Effector memory CD8-positive, alpha-beta T cell (primary cell): ENCODE data around the gene PTPRM.
A peak's percentile ranks its signal among the peaks of the same experiment; 100 is the strongest.

Source experiments
- ATAC-seq: fragments of 150-1000 bp; cut with Tn5 transposase; replicated peaks from 2 replicates; pipeline ENCODE4 v1.10.0; 2021; ENCODE audit warnings: mild to moderate bottlenecking, moderate library complexity
- DNase-seq, 3 experiments: peaks; one replicate each; pipeline ENCODE4 v3.0.0; 2021
- H3K27ac Mint-ChIP-seq, 2 donors: one replicate each; pipeline ENCODE4 v1.8.0; 2022; ENCODE audit warnings: mild to moderate bottlenecking in 2 of 2, mixed read lengths in 2 of 2, moderate library complexity in 2 of 2
- H3K27me3 Mint-ChIP-seq, 2 donors: one replicate each; pipeline ENCODE4 v1.8.0; 2022; ENCODE audit warnings: mixed read lengths in 2 of 2
- H3K36me3 Mint-ChIP-seq: one replicate; pipeline ENCODE4 v1.8.0; 2022; ENCODE audit warnings: mild to moderate bottlenecking, moderate library complexity, mixed read lengths; ENCODE audit not compliant: insufficient read depth
- H3K4me1 Mint-ChIP-seq, 2 donors: one replicate each; pipeline ENCODE4 v1.8.0; 2022; ENCODE audit warnings: low read depth in 2 of 2, mixed read lengths in 2 of 2
- H3K4me3 Mint-ChIP-seq, 2 donors: one replicate each; pipeline ENCODE4 v1.8.0; 2022; ENCODE audit warnings: mild to moderate bottlenecking in 2 of 2, mixed read lengths in 2 of 2, moderate library complexity in 2 of 2
- H3K9me3 Mint-ChIP-seq, 2 donors: one replicate each; pipeline ENCODE4 v1.8.0; 2022; ENCODE audit warnings: mixed read lengths in 2 of 2

PTPRM gene

DNA sequence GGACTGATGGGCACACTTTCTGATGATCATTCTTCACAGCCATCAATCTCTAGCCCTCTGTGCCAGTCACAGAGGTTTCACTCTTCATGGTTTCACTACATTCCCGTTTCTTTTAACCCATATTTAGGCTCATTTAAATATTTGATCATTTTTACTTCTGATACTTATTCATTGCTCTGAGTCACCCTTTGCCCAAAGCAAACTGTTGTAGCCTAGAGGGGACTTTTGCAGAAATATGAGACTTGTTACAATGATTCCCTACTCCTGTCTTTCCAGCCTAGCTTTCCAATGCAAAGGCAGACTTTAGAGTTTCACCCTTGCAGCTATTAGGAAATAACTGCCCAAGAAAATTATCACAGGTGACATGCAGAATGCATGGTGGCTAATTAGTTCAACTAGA is 444.2 kb downstream of the PTPRM start:
- H3K36me3 Mint-ChIP-seq: no peaks in the 10 kb centered on the region
- no peaks in the 10 kb centered on the region for H3K9me3 Mint-ChIP-seq
- H3K4me3 Mint-ChIP-seq: no peak overlapping the region
- peak overlapping the region in 1 of 2 donors; percentile 61 for H3K27ac Mint-ChIP-seq
- ATAC-seq (no peak), DNase-seq (no peak)
- peaks cover 4 to 8% of the 10 kb centered on the region in 2 donors for H3K4me1 Mint-ChIP-seq
- H3K27me3 Mint-ChIP-seq: no peaks in the 10 kb centered on the region

DNA sequence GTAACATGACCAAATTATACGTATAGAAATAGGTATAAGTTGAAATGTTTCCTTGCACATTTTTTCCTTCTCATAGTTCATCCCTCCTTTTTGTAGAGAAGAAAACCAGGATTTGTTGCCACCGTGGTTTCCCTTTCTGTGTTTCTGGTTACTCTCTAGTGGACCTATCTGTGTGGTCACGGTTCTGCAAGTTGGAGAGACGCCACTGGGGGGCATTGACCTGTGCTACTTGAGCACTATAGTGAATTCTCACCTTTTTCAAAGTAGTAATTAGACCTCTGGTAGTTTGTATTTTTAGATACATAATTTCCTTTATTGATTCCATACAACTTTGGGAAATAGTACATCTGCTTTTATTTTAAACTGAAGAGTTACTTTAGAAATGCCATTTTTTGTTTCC is 444.8 kb downstream of the PTPRM start:
- DNase-seq (no peak), ATAC-seq (no peak)
- peaks cover 4 to 8% of the 10 kb centered on the region in 2 donors for H3K4me1 Mint-ChIP-seq
- no peaks in the 10 kb centered on the region for H3K36me3 Mint-ChIP-seq
- H3K27ac Mint-ChIP-seq: no peak overlapping the region
- no peaks in the 10 kb centered on the region for H3K27me3 Mint-ChIP-seq
- H3K4me3 Mint-ChIP-seq: no peak overlapping the region
- H3K9me3 Mint-ChIP-seq: no peaks in the 10 kb centered on the region

DNA sequence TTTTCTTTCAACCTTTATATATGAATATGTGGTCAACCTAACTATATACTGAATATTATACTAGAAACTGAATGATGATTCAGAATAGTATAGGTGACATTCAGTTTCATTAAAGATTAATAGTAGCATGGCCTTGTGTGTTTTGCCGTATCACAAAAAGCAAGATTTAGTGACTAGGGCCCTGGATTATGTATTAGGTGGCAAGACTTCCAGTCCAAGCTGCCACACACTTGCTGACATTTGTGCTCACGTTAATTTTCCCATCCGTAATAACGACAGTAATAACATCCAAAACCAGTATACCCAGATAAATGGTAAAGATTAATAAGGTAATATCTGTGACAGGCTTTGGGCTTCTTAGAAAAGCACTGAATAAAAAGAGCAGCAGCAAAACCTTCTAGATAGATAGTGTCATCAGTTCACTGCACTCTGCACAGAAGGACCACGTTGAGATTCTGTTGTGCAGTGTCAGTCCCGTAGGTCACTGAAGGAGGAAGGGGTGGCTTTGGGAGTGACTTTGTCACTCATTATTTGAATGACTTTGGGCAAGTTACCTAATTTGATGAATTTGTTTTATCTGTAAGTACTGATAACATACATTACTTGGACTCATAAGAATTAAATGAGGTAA is 451.7 kb downstream of the PTPRM start:
- Mint-ChIP-seq H3K36me3 (no peaks in the 10 kb centered on the region), H3K4me3 (no peak overlapping the region), H3K9me3 (no peaks in the 10 kb centered on the region), H3K4me1 (peaks cover 6 to 8% of the 10 kb centered on the region in 2 donors), H3K27me3 (no peaks in the 10 kb centered on the region), H3K27ac (no peak overlapping the region)
- ATAC-seq (no peak), DNase-seq (no peak)

DNA sequence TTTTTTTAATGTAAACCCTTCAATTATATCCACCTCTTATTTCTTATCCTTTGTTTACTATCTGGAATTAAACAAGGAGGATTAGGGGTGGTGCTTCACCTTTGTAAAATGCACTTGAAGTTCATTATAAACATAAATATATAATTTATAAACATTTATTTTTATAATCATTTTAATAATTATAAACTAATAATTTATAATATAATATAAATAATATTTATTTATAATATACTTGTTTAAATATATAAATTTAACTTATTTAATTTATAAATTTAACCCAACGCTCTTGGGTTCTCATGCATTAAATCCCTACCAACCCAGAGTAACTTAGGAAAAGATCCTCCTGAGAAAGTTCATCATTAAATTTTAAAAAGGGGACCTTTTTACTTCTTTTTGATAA is 452.5 kb downstream of the PTPRM start:
- H3K4me3 Mint-ChIP-seq: no peak overlapping the region
- H3K36me3 Mint-ChIP-seq: no peaks in the 10 kb centered on the region

DNA sequence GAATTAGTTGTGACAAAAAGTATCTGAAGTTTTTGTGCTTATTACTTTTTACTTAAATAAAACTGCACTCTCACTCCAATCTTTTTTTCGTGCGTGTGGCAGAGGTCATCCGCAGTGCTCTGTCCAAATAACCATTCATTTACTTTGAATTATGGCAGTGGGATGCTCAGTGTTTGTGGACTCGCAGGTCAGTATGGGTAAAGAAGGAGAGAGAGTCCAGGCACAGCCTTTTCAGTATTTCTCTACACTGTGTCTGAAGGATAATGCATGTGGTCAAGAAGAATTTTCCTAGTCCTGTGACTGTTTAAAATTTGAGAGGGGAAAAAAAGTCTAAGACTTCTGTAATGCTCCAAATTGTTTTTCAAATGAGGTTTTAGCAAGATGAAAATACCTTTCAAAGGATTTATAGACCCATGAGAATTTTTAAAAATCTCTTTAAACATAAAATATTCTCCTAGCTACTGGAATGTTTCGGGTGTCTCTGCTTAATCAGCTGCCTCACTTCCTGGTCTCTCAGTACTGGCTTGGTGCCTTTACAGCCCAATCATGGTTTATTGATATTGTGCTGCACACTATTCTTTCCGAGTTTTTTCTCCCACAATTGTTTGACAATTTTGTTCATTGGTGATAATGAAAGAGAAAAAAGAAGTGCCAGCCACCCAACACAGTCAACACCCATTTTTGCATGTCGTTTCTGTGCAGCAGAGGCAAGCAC is 453.2 kb downstream of the PTPRM start:
- Mint-ChIP-seq H3K9me3 (no peaks in the 10 kb centered on the region), H3K4me1 (peaks cover 6 to 12% of the 10 kb centered on the region in 2 donors), H3K27ac (no peak overlapping the region), H3K4me3 (no peak overlapping the region), H3K27me3 (no peaks in the 10 kb centered on the region), H3K36me3 (no peaks in the 10 kb centered on the region)
- no peak for ATAC-seq
- DNase-seq: no peak

More for the DNA sequence above, 452.5 kb downstream of the PTPRM start:
- Mint-ChIP-seq H3K9me3 (no peaks in the 10 kb centered on the region), H3K27me3 (no peaks in the 10 kb centered on the region), H3K4me1 (peaks cover 6 to 12% of the 10 kb centered on the region in 2 donors), H3K27ac (no peak overlapping the region)
- no peak for ATAC-seq
- no peak for DNase-seq

DNA sequence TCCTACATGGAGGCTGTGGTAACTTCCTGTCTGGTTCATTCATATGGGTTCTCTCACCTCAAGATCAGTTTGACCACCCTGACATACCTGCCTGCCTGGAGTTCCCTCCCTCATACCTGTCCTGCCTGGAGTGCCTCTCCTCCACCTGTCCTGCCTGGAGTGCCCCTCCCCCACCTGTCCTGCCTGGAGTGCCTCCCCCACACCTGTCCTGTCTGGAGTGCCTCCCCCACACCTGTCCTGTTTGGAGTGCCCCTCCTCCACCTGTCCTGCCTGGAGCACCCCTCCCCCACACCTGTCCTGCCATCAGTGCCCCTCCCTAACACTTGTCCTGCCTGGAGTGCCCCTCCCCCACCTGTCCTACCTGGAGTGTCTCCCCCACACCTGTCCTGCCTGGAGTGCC is 461.9 kb downstream of the PTPRM start:
- no peak for ATAC-seq
- DNase-seq: no peak
- no peak overlapping the region for H3K4me3 Mint-ChIP-seq
- no peaks in the 10 kb centered on the region for H3K36me3 Mint-ChIP-seq
- peaks cover 0 to 2% of the 10 kb centered on the region in 2 donors for H3K4me1 Mint-ChIP-seq
- H3K27me3 Mint-ChIP-seq: no peaks in the 10 kb centered on the region
- no peak overlapping the region for H3K27ac Mint-ChIP-seq
- H3K9me3 Mint-ChIP-seq: peaks cover 3 to 10% of the 10 kb centered on the region in 2 donors

DNA sequence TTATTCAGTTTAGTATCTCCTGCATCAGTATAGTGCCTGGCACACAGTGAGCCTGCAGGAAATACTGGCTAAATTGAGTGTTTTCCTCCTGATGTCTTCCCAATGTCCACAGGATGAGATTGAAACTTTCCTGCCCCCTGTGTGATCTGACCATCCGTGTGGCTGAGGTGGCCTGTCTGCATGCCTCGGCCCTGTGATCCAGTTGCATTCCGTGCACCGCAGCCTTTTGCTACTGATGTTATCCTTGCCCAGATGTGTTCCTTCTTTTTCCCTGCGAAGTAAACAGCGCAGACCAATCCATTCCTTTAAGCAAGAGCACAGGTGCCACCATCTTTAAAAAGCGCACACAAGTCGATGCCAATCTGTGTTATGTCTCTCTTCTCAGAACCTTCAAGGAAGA is 462.6 kb downstream of the PTPRM start:
- no peak for ATAC-seq
- no peaks in the 10 kb centered on the region for H3K36me3 Mint-ChIP-seq
- no peak overlapping the region for H3K4me3 Mint-ChIP-seq
- H3K9me3 Mint-ChIP-seq: peaks cover 3 to 10% of the 10 kb centered on the region in 2 donors
- no peaks in the 10 kb centered on the region for H3K27me3 Mint-ChIP-seq
- DNase-seq: no peak
- no peaks in the 10 kb centered on the region for H3K4me1 Mint-ChIP-seq
- H3K27ac Mint-ChIP-seq: no peak overlapping the region

DNA sequence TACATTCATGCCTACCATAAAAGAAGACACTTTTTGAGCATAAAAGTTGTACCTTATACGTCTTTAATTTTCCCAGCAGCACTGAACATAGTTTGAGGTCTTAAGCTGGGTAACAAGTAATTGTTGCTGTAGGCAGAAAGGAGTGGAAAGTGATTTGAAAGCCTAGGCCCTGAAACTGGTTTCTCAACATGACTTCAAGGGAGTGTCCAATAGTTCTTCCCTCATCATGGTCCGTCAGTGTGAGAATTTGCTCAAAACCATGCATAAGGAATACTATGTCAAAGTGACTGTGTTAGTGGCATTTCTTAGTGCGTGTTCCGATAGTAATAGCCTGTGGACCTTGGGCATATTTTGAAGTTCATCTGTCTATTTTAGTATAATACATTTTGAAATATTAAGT is 463.1 kb downstream of the PTPRM start:
- Mint-ChIP-seq H3K4me1 (no peaks in the 10 kb centered on the region), H3K9me3 (peaks cover 3 to 10% of the 10 kb centered on the region in 2 donors), H3K27me3 (no peaks in the 10 kb centered on the region), H3K36me3 (no peaks in the 10 kb centered on the region), H3K4me3 (no peak overlapping the region), H3K27ac (no peak overlapping the region)
- DNase-seq (no peak), ATAC-seq (no peak)

DNA sequence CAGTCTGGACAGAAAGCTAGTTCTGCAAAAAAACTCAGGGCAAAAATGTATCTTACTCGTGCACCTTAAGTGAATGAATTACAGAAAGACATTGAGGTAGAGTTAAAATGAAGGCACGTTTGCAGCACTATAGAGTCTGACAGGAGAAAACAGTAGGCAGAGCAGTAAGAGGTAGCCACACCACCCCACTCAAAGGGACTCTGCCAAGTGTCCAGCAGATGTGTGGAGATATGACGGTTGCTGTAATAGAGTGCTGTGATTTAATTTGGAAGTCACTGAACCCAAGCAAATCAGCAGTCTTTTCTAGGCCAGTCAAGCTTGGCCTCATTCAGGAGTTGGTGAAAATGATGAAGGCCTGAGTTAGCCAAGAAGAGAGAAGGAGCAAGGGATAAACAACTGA is 464.4 kb downstream of the PTPRM start:
- no peaks in the 10 kb centered on the region for H3K4me1 Mint-ChIP-seq
- peak overlapping the region in 1 of 2 donors; percentile 17 for H3K27ac Mint-ChIP-seq

DNA sequence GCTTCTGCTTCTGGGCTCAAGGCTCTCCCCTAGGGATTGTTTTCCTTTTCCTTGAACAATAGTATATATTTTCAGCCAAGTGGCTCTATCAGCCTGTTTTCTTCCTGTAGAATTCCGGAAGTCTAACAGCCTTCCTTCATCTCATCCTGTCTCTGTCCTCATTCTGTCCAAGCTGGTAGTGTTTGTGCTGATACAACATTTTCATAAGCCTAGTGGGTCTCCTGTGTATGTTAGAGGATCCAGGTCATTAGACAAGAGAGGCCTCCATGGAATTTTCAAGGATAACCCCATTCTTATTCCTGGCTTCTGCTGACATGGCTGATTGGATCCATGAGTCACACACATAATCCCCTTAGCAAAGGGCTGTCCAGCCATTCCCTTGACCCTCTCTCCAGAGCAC is 467.6 kb downstream of the PTPRM start:
- Mint-ChIP-seq H3K27me3 (no peaks in the 10 kb centered on the region), H3K27ac (no peak overlapping the region), H3K4me1 (peaks cover 0 to 5% of the 10 kb centered on the region in 2 donors), H3K4me3 (no peak overlapping the region), H3K9me3 (peaks cover 0 to 4% of the 10 kb centered on the region in 2 donors), H3K36me3 (no peaks in the 10 kb centered on the region)
- ATAC-seq (no peak), DNase-seq (no peak)

More for the DNA sequence above, 464.4 kb downstream of the PTPRM start:
- Mint-ChIP-seq H3K27me3 (no peaks in the 10 kb centered on the region), H3K36me3 (no peaks in the 10 kb centered on the region), H3K9me3 (peaks cover 3 to 10% of the 10 kb centered on the region in 2 donors), H3K4me3 (no peak overlapping the region)
- DNase-seq (no peak), ATAC-seq (no peak)

DNA sequence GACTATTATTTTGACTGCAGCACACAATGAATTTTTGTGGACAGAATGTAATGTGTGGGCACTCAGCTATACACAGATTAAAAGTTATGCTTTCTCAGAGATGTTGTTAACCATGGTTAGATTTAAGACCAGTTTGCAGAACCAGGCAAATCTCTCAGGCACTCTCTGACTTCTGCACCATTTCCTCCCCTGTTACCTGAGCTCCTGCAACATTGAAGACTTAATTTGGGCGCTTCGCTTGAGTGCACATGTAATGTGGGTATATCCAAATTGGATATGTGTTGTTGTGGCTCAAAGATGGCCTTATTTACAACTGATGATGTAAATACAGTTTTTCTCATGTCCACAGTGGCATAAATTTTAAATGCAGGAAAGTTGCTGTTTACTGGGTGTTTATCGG is 469.4 kb downstream of the PTPRM start:
- Mint-ChIP-seq H3K36me3 (no peaks in the 10 kb centered on the region), H3K27me3 (no peaks in the 10 kb centered on the region), H3K4me3 (no peak overlapping the region), H3K4me1 (peaks cover 0 to 9% of the 10 kb centered on the region in 2 donors), H3K27ac (no peak overlapping the region), H3K9me3 (no peaks in the 10 kb centered on the region)
- DNase-seq (no peak), ATAC-seq (no peak)

DNA sequence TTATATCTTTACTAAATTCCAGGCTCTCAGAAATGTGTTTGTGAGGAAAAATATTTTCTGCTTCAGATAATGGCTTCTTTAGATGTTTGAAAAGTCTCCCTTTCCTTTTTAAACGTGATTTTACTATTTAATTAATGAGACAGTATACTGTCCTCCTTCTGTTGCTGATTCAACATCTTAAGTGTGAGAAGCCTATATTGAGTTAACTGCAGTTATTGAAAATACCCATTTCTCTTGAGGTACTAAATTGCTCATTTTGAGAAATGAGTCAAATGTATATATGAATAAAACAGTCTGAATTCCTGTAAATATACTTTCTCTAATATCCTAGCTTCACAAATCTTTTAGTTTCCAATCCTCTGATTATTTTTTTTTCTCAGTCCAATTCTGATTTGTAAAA is 470.2 kb downstream of the PTPRM start:
- H3K36me3 Mint-ChIP-seq: no peaks in the 10 kb centered on the region
- no peak for ATAC-seq

DNA sequence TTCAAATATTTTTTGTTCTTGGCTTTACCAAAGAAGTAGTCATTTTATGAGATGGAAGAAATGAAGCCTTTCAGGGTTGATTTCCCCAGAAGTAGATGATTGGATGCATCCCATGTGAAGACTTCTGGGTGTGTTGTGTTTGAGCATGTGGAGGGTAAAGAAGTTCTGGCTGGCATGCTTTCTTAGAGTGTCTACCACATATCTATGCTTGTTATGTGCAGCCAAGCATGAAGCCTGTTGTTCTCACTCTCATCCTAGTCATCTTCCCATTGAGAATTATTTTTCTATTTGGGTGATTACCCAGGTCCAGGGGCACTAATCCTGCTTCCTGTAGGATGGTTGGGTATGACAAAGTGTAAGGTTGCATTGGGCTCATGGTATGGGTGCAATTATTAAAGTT is 472.9 kb downstream of the PTPRM start:
- Mint-ChIP-seq H3K27me3 (no peaks in the 10 kb centered on the region), H3K27ac (peak overlapping the region in 1 of 2 donors; percentile 25), H3K4me3 (no peak overlapping the region), H3K36me3 (peaks cover 2% of the 10 kb centered on the region), H3K9me3 (peaks cover 0 to 2% of the 10 kb centered on the region in 2 donors), H3K4me1 (peaks cover 2 to 21% of the 10 kb centered on the region in 2 donors)
- no peak for DNase-seq
- ATAC-seq: no peak

More for the DNA sequence above, 470.2 kb downstream of the PTPRM start:
- no peak overlapping the region for H3K4me3 Mint-ChIP-seq
- no peaks in the 10 kb centered on the region for H3K9me3 Mint-ChIP-seq
- H3K27me3 Mint-ChIP-seq: no peaks in the 10 kb centered on the region
- DNase-seq: no peak
- peak overlapping the region in 1 of 2 donors; percentile 45 for H3K27ac Mint-ChIP-seq
- H3K4me1 Mint-ChIP-seq: peaks cover 0 to 9% of the 10 kb centered on the region in 2 donors

DNA sequence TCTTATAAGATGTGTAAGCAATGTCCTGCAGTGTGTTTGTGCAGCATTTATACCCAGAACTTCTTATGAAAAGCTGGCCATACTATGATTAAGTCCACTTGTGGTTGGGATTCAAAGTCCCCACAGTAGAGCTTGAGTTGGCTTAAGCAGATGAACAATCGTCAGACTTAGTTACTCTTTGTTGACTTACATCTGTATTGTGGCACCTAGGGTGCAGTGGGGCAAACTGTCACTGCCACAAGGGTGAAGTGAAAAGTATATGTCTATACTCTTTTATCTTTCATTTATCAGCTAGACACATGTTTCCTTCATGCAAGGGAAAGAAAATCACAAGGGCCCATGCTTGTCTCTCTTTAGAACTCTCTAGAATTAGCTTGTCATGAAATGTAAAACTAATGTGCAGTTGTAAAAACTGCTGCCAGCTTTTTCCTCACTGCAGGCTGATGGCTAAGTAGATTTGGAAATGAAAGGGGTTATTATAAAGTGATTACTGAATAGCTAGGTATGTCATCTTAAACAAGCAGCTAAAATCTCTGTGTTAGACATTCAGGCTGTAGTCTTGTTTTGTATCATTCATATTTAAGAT is 474.5 kb downstream of the PTPRM start:
- H3K4me3 Mint-ChIP-seq: no peak overlapping the region
- no peaks in the 10 kb centered on the region for H3K27me3 Mint-ChIP-seq
- no peak for ATAC-seq
- no peak for DNase-seq
- H3K4me1 Mint-ChIP-seq: peaks cover 6 to 29% of the 10 kb centered on the region in 2 donors
- H3K36me3 Mint-ChIP-seq: peaks cover 2% of the 10 kb centered on the region
- peak overlapping the region in 1 of 2 donors; percentile 26 for H3K27ac Mint-ChIP-seq
- peaks cover 0 to 2% of the 10 kb centered on the region in 2 donors for H3K9me3 Mint-ChIP-seq
